PFSK-1 (cell line): ENCODE measurements around the gene SPNS3.
A peak's percentile ranks its signal among the peaks of the same experiment; 100 is the strongest.

Source experiments
- FOXP2 ChIP-seq: optimal IDR thresholded peaks from 2 replicates; pipeline ENCODE3; 2011; ENCODE audit warnings: borderline replicate concordance, control low read depth, inconsistent platforms; ENCODE audit not compliant: insufficient read depth; ENCODE audit errors: extremely low read length, extremely low read depth
- POLR2AphosphoS5 ChIP-seq: IDR thresholded peaks from 2 replicates; pipeline ENCODE4 v1.6.1; 2012; ENCODE audit warnings: low read depth, mild to moderate bottlenecking, control low read depth, low read length, moderate library complexity
- REST ChIP-seq, 2 experiments: IDR thresholded peaks; 2 replicates each; pipeline versions ENCODE4 v1.6.1 to v1.8.0; 2011 to 2012; ENCODE audit warnings: low read depth in 2 of 2, low read length in 2 of 2, control low read depth in 1 of 2, inconsistent platforms in 1 of 2, mild to moderate bottlenecking in 1 of 2, moderate library complexity in 1 of 2; ENCODE audit not compliant: insufficient read depth in 1 of 2
- SIN3A ChIP-seq: IDR thresholded peaks from 2 replicates; pipeline ENCODE4 v1.6.1; 2012; ENCODE audit warnings: mild to moderate bottlenecking, low read length, moderate library complexity, borderline replicate concordance; ENCODE audit not compliant: insufficient read depth
- TAF1 ChIP-seq: IDR thresholded peaks from 2 replicates; pipeline ENCODE4 v1.6.1; 2012; ENCODE audit warnings: low read length, control low read depth, borderline replicate concordance; ENCODE audit not compliant: insufficient read depth

The SPNS3 gene

GRCh38 chr17:4532860-4533522 is 99.3 kb downstream of the SPNS3 start:
- TF ChIP-seq REST (IDR thresholded peaks at IDR 0.05; ENCODE audit: insufficient read depth in 1 of 2, low read depth in 2 of 2, low read length in 2 of 2), result no peak
- no peak for TF ChIP-seq POLR2AphosphoS5
- no peak for TF ChIP-seq SIN3A
- no peak for TF ChIP-seq TAF1
- TF ChIP-seq FOXP2, result no peak

GRCh38 chr17:4533523-4534504 is 100.1 kb downstream of the SPNS3 start:
- TF ChIP-seq TAF1 (no peak), REST (IDR thresholded peaks at IDR 0.05; ENCODE audit: insufficient read depth in 1 of 2, low read depth in 2 of 2, low read length in 2 of 2) (no peak), FOXP2 (no peak), POLR2AphosphoS5 (no peak)

- TF ChIP-seq TAF1 (no peak), POLR2AphosphoS5 (no peak), SIN3A (no peak)
Observed at GRCh38 chr17:4534515-4534914, 100.8 kb downstream of the SPNS3 start.

- TF ChIP-seq REST (IDR thresholded peaks at IDR 0.05; ENCODE audit: insufficient read depth in 1 of 2, low read depth in 2 of 2, low read length in 2 of 2) (no peak), SIN3A (no peak), FOXP2 (no peak), POLR2AphosphoS5 (no peak; the same call in 1 of the 2 replicates)
Observed at GRCh38 chr17:4534928-4535666, 101.4 kb downstream of the SPNS3 start.

- TF ChIP-seq SIN3A, result no peak
- no peak for TF ChIP-seq FOXP2
- peak; percentile 2; the same call in 1 of the 2 replicates for TF ChIP-seq POLR2AphosphoS5
- TF ChIP-seq TAF1, result no peak
- TF ChIP-seq REST (IDR thresholded peaks at IDR 0.05; ENCODE audit: insufficient read depth in 1 of 2, low read depth in 2 of 2, low read length in 2 of 2), result no peak
Observed at GRCh38 chr17:4535667-4536258, 102.0 kb downstream of the SPNS3 start.
